Measurements from ENCODE around the gene TMED10.

TMED10 gene

DNA sequence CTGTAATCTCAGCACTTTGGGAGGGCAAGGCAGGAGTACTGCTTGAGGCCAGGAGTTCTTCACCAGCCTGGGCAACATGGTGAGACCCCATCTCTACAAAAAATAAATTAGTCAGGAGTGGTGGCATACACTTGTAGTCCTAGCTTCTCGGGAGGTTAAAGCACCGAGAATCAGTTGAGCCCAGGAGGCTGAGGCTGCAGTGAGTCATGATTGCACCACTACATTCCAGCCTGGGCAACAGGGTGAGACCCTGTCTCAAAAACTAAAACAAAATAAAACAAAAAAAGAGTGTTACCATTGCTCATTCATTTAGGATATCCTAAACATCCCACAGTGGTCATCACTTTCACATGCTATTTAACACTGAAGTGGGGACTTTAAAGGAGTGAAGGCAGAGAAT is 57.4 kb downstream of the TMED10 start:
- Histone ChIP-seq H3K36me3 (ENCODE audit: control insufficient read depth, insufficient read depth, low read length) (no peaks in the 10 kb centered on the region), H3K27ac (no peak overlapping the region), H3K9ac (no peak overlapping the region), H3K27me3 (ENCODE audit: control insufficient read depth, insufficient read depth, low read length) (no peaks in the 10 kb centered on the region), H3K4me2 (ENCODE audit: low read length) (no peak overlapping the region), H3K9me3 (ENCODE audit: control insufficient read depth, low read length) (no peaks in the 10 kb centered on the region), H3K4me1 (no peaks in the 10 kb centered on the region), H3K79me2 (peaks cover 4% of the 10 kb centered on the region), H2AFZ (no peak overlapping the region), H3K4me3 (ENCODE audit: low read depth, low read length) (no peak overlapping the region)
- TF ChIP-seq, protein P1, sequence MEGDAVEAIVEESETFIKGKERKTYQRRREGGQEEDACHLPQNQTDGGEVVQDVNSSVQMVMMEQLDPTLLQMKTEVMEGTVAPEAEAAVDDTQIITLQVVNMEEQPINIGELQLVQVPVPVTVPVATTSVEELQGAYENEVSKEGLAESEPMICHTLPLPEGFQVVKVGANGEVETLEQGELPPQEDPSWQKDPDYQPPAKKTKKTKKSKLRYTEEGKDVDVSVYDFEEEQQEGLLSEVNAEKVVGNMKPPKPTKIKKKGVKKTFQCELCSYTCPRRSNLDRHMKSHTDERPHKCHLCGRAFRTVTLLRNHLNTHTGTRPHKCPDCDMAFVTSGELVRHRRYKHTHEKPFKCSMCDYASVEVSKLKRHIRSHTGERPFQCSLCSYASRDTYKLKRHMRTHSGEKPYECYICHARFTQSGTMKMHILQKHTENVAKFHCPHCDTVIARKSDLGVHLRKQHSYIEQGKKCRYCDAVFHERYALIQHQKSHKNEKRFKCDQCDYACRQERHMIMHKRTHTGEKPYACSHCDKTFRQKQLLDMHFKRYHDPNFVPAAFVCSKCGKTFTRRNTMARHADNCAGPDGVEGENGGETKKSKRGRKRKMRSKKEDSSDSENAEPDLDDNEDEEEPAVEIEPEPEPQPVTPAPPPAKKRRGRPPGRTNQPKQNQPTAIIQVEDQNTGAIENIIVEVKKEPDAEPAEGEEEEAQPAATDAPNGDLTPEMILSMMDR (IDR thresholded peaks at IDR 0.05) = no peak

DNA sequence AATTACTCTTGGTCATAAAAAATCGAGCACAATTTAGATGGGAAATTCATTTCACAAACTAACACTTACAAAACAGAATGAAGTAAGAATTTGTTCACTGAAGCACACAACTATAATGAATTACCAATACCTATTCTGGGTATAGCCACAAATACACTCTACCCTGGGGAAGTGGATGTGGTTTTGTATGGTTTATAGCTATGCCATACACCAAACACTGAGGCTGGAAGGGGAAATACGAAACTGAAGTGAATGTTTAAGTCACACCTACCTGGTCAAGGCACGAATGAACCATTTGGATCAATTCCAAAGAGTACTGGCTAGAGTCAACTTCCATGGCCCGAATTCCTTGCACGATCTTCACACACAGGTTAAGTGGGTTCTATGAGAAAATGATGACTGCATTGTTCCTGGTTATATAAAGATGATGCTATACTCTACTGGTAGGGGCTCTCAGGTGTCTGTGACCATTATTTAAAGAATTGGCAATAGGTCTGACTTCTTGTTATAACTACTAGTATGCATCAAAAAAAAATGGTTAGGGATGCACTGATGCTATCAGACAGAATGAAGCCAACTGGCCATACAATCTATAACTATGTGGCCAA is 62.4 kb downstream of the TMED10 start:
- H3K4me3 ChIP-seq (ENCODE audit: low read depth, low read length) = no peak overlapping the region
- H3K4me2 ChIP-seq (ENCODE audit: low read length) = no peak overlapping the region
- H3K27me3 ChIP-seq (ENCODE audit: control insufficient read depth, insufficient read depth, low read length) = no peaks in the 10 kb centered on the region
- H3K36me3 ChIP-seq (ENCODE audit: control insufficient read depth, insufficient read depth, low read length) = no peaks in the 10 kb centered on the region
- H3K9ac ChIP-seq = no peak overlapping the region
- TF ChIP-seq, protein P1 (IDR thresholded peaks at IDR 0.05) = no peak
- H2AFZ ChIP-seq = no peak overlapping the region
- no peaks in the 10 kb centered on the region for H3K4me1 ChIP-seq
- no peaks in the 10 kb centered on the region for H3K79me2 ChIP-seq
- no peak overlapping the region for H3K27ac ChIP-seq
- H3K9me3 ChIP-seq (ENCODE audit: control insufficient read depth, low read length) = no peaks in the 10 kb centered on the region

DNA sequence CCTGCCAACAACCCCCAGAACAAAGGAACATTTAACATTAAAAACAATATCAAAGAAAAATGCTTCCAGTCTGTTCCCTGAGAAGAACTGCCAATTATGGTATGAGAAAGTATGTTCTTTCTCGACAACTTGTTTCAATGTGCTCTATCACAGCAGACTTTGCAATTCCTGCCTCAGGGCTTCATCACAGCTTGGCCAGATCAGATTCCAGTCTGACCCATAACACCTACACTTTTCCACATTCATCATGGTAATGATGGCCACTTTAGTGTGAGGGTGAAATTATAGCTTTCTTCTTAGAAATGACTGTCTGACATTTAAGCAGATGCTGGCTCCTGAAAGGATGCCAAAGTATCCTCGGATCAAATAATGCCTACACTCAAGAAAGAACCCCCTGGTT is 66.5 kb downstream of the TMED10 start:
- H3K36me3 ChIP-seq (ENCODE audit: control insufficient read depth, insufficient read depth, low read length) = no peaks in the 10 kb centered on the region
- H3K79me2 ChIP-seq = no peaks in the 10 kb centered on the region
- no peak overlapping the region for H3K4me2 ChIP-seq (ENCODE audit: low read length)
- H3K9ac ChIP-seq = no peak overlapping the region
- H3K4me3 ChIP-seq (ENCODE audit: low read depth, low read length) = no peak overlapping the region
- no peaks in the 10 kb centered on the region for H3K9me3 ChIP-seq (ENCODE audit: control insufficient read depth, low read length)
- no peaks in the 10 kb centered on the region for H3K27me3 ChIP-seq (ENCODE audit: control insufficient read depth, insufficient read depth, low read length)
- TF ChIP-seq, protein P1 (IDR thresholded peaks at IDR 0.05) = no peak
- no peaks in the 10 kb centered on the region for H3K4me1 ChIP-seq
- no peak overlapping the region for H3K27ac ChIP-seq
- H2AFZ ChIP-seq = no peak overlapping the region

DNA sequence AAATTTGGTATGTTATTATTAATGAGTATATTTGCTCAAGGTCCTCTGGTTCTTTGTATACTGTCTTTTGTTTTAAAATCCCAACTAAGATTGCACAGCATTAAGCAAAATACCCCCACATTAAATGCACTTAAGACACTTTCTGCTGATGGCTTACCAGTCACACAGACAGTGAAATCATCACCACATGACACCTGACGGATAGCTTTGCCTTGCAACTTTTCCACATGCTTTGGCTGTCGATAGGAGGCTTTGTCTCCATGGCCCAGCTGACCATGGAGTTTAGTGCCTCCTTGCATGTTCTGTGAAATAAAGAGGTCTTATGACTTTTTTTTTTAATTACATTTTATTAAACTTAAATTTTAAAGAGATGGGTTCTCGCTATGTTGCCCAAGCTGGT is 69.2 kb downstream of the TMED10 start:
- H3K4me1 ChIP-seq = no peaks in the 10 kb centered on the region
- no peak overlapping the region for H3K9ac ChIP-seq
- H2AFZ ChIP-seq = no peak overlapping the region
- no peaks in the 10 kb centered on the region for H3K79me2 ChIP-seq
- H3K27me3 ChIP-seq (ENCODE audit: control insufficient read depth, insufficient read depth, low read length) = no peaks in the 10 kb centered on the region
- no peak overlapping the region for H3K4me2 ChIP-seq (ENCODE audit: low read length)
- no peak overlapping the region for H3K27ac ChIP-seq
- H3K9me3 ChIP-seq (ENCODE audit: control insufficient read depth, low read length) = no peaks in the 10 kb centered on the region
- H3K36me3 ChIP-seq (ENCODE audit: control insufficient read depth, insufficient read depth, low read length) = no peaks in the 10 kb centered on the region
- TF ChIP-seq, protein P1 (IDR thresholded peaks at IDR 0.05) = no peak
- no peak overlapping the region for H3K4me3 ChIP-seq (ENCODE audit: low read depth, low read length)

DNA sequence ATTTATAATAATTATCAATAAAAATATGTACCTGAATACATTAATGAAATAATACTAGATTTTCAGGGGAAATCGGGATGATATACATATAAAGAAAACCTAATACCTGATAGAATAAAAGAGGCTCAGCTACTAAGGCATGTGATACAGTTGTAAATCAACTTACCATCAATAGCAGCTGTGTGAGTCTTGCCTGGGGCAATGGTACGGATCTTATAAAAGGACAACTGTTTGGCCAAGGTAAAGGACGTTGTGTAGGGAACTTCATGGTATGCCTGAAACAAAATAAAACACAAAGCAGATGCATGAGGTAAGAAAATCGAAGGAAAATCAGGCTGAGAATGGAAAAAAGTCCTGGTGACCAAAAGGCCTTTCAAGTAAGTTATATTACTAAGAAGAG is 74.9 kb downstream of the TMED10 start:
- no peaks in the 10 kb centered on the region for H3K4me1 ChIP-seq
- no peaks in the 10 kb centered on the region for H3K27me3 ChIP-seq (ENCODE audit: control insufficient read depth, insufficient read depth, low read length)
- no peak overlapping the region for H2AFZ ChIP-seq
- no peaks in the 10 kb centered on the region for H3K36me3 ChIP-seq (ENCODE audit: control insufficient read depth, insufficient read depth, low read length)
- no peak overlapping the region for H3K4me2 ChIP-seq (ENCODE audit: low read length)
- H3K9ac ChIP-seq = no peak overlapping the region
- no peak overlapping the region for H3K4me3 ChIP-seq (ENCODE audit: low read depth, low read length)
- TF ChIP-seq, protein P1 (IDR thresholded peaks at IDR 0.05) = no peak
- H3K9me3 ChIP-seq (ENCODE audit: control insufficient read depth, low read length) = no peaks in the 10 kb centered on the region
- no peaks in the 10 kb centered on the region for H3K79me2 ChIP-seq
- H3K27ac ChIP-seq = no peak overlapping the region
